GM21447 (cell line): ENCODE data around the gene PLEKHS1.
"Not testable (repeated sequence)": the region's sequence is repeated elsewhere in the genome, so short reads cannot be mapped to it uniquely, and the experiment has no call there.

ENCODE experiments used
- ATAC-seq: cut with Tn5 transposase; IDR thresholded peaks from one replicate; pipeline ENCODE4 v1.9.1; 2021; ENCODE audit not compliant: unreplicated experiment

PLEKHS1 gene

DNA sequence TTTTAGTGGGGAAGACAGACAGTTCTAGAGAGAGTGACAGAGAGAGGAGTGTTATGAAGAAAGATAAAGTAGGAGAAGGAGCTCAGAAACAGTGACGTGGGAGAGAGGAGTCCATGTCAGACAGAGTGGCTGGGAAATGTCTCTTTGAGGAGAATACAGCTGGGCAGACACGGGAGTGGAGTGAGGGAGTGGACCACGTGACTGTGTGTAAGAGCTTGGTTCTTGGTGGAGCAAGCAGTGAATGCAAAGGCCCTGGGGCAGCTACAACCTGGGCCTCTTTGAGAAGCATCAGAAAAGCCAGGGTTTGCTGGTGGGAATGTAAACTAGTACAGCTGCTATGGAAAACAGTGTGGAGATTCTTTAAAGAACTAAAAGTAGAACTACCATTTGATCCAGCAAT lies 11.9 kb upstream of the PLEKHS1 start:
- no peak for ATAC-seq

DNA sequence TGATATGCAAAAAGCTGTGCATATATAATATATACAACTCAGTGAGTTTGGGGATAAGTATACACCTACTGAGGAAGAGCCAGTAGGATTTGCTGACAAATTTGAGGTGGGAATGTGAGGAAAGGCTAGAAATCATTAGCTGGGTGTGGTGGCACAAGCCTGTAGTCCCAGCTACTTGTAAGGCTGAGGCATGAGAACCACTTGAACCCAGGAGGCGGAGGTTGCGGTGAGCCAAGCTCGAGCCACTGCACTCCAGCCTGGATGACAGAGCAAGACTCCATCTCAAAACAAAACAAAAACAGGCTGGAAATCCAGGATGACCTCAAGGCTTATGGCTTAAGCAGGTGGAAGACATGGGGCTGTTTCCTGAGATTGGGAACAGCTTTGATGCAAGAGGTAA lies 10.6 kb upstream of the PLEKHS1 start:
- ATAC-seq = no peak

DNA sequence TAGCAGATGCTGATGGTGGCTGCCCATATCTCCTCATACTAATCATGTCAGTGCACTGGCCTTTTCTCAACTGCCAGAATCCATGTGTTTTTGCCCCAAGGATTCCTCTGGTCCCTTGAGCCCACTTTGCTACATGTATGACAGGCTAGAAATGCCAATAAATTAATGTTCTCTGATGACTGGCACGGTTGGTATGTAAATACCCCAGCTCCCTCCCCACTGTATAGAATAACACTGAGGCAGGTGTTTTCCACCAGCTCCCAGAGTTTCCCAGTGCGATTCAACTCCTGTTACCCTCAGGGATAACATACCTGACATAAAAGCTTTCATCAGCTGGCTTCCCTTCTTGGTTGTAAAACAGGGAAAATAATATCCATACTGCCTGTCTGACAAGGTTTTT lies 9.0 kb upstream of the PLEKHS1 start:
- no peak for ATAC-seq

DNA sequence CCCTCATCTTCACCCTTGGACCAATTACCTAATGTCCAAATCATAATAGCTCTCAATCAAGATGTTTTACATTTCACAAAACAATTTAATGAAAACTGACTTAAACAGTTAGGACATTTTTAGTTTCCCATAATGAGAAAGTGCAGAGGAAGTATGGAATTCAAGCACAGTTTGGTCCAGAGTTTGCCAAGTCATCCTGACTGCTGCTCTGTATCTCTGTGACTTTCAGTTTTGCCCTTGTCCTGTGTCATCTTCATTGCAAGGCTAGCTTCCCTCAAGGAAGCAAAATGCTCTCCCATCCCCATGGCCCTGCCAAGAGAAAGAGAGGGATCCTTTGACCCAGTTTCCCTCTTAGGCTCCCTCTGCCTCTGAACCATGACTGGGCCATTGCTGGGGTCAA lies 7.9 kb upstream of the PLEKHS1 start:
- ATAC-seq = no peak

DNA sequence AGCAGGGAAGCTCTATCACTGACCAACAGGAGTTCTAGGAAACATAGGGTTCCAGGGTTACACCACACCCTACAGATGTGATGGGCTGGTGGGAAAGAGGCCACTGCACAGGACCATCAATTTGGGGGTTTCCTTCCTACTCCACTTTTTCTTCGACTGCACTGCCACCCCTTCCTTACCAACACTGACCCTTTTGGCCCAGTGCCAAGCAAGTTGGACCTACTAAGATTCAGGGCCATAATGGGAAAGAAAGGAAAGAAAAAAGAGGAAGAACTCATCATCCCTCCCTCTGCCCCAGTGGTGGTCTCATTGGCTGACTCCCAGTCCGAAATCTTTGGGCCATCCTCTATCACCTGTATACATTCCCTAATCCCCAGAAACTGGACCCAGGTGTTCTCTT lies 6.1 kb upstream of the PLEKHS1 start:
- ATAC-seq = no peak

DNA sequence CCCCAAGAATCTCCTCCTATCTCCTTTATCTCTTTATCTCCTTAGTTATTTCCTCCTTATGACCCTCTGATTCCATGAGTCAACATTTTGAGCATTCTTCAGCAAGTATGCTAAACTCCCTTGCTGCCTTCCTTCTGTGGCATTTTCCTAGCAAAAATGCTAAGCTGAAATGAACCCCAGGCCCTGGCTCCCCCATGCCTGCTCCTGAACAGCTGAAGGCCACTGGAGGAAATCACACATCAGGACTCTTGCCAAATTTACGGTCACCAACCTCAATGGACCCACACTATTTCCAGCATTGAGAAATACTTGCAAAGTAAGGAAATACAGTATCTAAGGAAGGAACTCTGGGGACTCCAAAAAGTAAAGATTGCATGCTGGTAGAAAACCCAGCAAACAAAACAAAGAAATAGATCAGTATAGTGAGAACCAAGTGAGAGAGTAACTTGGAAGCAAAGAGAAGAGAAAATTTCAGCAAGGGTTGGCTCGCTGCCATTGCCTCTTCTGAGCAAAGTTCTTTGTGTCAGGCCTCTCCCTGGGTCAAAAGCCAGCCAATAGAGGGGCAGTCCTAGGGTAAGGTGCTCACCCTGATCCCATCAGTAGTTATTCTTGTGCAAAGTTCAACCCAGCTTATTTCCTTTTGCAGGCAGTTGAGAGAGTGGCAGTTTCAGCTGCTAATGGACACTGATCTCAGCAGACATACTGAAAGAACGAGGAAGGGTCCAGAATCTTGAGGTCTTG lies 5.1 kb upstream of the PLEKHS1 start:
- ATAC-seq = no peak

DNA sequence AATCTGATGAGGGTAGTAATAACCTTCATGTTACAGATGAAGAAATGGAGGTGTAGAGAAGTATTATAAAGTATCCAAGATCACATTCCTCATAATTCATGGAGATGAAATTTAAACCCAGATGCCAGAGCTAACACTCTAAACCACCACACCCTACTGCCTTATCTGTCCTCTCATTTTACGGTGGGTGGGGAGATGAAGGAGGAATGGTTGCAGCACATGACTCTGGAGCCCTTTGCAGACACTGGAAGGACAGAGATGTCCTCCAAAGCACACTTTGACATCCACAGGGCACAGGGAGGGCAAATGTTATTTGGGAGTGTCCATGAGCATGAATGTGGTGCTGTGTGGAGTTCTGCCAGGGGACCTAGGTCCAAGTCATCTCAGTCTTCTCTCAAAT lies 1.1 kb downstream of the PLEKHS1 start:
- ATAC-seq = no peak

DNA sequence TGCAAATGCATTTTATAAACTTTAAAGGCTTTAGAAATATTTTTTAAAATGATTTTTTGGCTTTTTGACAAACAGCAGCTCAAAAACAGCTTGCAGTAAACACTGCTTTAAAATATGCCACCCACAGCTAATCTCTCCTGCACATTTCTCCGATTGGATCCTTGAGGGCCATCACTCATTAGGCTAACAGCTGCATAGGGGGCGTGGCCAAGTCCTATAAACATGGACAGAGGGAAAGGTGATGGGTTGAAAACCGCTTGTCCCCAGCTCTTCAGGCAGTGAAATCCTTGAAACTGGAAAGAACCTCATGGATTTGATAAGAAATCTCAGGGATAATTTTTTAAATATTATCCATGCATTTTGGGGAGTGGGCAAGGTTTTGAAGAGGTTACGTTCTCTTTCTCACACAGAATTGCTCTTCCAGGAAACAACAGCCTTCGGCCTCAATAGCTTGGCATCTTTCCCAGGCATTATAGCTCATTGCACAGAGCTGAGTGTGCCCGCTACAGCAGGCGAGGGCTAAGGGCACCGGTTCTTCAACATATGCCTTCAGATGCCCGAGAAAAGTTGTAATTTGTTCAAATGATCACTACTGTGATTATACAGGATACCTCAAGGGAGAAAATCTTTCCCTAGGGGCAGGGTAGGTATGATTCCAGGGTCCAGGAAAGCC lies 1.7 kb downstream of the PLEKHS1 start:
- no peak for ATAC-seq

DNA sequence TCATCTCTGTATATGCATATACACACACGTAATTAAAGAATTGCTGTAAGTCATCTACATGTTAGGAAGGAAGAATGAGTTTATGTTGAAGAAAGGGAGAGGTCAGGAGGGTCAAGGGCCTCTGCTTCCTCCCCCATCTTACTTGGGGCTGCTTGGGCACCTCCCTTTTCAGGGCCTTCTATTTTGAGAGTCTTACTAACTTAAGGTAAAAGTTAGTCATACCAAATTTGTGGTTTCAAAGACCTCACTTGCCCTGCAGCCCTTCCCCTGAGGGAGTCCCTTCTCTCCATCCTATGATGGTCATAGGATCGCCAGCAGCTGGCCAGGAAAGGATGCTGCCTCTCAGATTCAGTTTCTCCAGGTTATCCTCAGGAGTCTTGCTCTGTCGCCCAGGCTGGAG lies 2.6 kb downstream of the PLEKHS1 start:
- ATAC-seq = no peak

DNA sequence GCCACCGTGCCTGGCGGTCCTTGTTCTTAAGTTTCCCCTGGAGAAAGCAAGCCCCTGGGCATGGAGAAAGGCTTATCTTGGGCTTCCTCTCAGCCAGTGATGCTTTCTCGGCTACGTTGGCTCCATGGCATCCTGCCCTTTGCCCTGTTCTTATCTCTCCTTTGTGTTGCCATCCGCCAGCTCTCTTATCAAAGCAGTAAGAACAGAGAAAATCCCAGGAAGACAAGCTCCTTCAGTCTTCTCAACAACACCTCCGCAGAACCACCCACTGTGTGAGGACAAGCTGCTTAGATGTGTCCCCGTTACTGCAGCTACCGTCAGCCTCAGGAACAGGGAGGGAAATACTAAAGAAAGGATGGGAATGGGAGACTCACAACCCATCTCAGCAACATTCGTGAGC lies 3.3 kb downstream of the PLEKHS1 start:
- no peak for ATAC-seq

DNA sequence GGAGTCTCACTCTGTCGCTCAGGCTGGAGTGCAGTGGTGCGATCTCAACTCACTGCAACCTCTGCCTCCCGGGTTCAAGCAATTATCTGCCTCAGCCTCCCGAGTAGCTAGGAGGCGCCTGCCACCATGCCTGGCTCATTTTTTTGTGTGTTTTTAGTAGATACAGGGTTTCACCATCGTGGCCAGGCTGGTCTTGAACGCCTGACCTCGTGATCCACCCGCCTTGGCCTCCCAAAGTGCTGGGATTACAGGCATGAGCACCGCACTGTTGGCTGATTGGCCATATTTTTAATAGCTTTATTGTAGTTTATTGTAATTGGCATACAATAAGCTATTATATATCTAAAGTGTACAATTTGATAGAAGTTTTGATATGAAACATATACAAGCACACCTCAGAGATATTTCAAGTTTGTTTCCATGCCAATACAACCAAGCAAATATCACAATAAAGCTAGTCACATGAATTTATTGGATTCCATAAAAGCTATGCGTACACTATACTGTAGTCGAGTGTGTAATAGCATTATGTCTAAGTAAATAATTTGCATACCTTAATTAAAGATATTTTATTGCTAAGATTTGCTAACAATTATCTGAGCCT lies 5.6 kb downstream of the PLEKHS1 start:
- no peak for ATAC-seq

DNA sequence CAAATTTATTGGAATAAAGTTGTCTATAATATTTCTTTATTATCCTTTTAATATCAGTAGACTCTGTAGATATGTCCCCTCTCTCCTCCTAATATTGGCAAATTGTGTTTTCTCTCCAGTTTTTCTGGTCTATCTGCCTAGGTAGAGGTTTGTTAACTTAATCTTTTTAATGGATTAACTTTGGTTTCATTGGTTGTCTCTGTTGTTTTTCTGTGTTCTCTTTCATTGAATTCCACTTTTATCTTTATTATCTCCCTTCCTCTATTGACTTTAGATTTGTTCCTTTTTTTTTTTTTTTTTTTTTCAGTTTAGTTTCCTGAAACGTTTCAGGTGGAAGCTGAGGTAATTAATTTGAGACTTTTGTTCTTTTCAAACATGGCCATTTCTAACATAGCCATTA lies 10.6 kb downstream of the PLEKHS1 start:
- no peak for ATAC-seq

DNA sequence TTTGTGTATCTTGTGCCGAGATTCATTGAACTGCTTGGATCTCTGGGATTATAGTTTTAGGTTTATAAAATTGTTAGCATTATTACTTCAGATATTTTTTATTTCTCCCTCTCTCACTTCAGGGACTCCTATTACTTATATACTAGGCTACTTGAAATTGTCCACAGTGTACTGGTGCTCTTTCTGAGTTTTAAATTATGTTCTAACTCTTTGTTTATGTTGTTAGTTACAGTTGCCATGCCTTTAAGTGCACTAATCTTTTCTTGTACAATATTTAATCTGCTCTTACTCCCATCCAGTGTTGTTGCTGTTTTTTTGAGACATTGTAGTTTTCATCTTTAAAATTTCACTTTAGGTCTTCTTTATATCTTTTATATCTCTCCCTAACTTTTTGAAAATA lies 13.1 kb downstream of the PLEKHS1 start:
- no peak for ATAC-seq

DNA sequence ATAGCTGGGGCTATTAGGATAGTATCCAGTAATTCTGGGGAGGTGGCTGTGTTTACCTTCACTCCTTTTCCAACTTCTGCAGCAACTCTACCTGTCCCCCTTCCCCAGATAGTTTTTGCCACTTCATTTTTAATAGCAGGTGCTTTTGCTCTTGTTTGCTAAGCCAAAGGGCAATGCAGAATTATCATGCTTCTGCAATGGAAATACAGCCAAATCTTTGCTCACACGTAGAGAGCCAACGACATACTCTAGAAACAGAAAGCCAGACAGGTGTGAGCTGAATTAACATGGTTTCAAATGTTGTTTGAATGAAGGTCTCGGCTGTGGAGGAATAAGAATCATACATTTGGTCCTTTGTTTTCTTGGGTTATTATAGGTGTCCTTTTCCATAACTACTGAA lies 14.4 kb downstream of the PLEKHS1 start:
- no peak for ATAC-seq

DNA sequence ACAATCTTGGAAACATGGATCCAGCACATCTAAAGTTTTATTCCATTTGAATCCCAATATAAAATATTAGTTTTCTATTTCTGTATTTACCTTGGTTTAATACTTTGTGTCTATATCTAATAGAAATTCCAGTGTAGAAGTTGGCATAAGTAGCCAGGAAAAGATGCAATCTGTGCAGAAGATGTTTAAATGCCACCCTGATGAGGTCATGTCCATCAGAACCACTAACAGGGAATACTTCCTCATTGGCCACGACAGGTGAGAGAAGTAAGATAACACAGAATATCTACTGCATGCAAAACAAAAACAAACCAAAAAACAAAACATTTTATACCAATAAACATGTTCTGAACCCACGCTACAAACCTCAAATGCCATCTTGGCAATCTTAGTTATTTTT lies 15.7 kb downstream of the PLEKHS1 start:
- no peak for ATAC-seq

DNA sequence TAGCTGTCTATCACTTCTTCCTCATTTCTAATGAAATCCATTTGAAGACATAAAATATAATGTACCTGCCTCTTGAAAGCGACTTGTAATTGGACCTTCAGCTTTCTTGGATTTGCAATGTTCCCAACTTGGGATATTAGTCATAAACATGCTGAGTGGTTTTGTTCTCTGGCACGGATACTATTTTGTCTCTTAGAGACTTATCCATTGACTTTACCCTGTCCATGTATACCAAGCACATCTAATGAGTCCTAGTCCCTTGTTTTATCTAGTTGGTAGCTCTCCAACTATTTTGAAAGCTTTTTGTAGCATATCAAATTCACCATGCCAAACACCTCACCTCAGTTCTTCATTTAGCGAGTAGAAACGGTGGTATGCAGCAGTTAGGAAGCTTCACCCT lies 18.9 kb downstream of the PLEKHS1 start:
- ATAC-seq = no peak

DNA sequence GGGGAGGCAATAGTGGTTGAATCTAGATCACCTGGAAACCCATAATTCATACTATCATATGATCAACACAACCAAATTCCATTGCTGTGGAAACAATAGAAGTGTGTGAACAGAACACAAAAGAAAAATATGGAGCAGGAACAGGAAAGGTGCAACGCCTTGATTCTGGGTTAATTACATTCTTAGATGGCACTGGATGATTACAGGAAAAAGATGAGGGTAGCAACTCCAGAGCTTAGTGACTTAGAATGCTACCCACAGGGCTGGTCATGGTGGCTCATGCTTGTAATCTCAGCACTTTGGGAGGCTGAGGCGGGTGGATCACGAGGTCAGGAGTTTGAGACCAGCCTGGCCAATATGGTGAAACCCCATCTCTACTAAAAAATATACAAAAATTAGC lies 19.6 kb downstream of the PLEKHS1 start:
- not testable (repeated sequence) for ATAC-seq

DNA sequence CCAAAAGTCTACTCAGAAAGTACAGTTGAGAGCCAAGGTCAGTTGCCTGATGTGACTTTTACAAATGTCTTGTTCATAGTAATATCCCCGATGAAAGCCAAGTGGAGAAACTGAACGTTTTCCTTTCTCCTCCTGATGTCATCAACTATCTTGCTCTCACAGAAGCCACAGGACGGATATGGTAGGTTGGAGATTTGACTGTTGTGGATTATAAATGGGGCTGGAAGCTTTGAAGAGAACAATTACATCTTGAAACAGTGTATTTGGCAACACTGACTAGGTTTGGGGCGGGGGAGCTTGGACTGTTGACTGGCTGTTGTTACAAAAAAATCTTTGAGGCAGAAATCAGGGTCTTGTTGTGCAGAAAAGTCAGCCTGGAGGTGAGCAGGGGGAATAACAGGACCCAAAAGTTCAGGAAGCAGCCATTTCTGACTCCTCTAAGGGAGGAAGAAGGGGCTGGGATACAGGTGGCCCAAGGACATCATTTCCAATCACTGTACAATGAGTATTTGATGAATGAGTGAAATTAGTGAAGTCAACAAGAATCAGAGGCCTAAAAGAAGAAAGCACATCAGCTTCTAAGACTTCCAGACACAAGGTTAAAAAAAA lies 24.3 kb downstream of the PLEKHS1 start:
- no peak for ATAC-seq

DNA sequence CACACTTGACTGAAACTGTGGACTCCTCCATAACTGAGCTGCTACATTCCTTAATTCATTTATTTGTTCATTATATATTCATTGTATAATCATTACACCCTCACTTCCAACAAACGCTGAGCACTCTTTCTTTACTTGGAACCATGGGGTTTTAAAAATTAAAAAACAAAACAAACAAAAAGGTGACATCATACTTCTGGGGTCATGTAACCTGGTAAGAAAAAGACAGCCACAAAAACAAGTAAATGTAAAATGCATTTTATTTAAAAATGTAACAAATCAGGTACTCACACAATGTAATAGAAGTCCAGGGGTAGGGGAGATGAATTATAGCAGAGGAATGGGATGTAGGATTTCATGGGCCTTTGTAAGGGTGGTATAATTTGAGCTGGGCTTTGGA lies 25.1 kb downstream of the PLEKHS1 start:
- ATAC-seq = no peak

DNA sequence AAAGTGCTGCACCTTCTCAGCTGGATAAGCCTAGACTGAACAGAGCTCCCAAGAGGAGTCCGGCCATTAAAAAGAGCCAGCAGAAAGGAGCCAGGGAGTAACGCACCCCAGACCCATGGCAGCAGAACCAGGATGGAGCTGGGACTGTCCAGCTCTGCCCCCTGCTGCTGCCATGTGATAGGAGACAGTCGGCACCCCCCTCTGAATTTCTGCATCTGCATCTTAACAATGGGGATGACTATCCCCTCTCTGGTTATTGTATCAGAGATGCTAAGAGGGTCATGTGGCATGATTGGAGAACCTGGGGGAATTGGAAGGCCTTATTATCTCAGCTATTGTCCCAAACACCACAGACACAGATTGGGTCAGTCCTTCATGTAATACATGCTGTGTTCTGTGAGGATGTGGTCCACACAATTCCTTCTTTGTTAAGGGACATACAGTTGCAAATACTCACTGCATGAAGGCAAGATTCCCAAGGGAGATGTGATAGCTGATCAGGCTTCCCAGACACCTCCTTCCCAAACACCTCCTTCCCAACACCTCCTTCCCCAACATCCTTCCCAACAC lies 29.3 kb downstream of the PLEKHS1 start:
- ATAC-seq = no peak

DNA sequence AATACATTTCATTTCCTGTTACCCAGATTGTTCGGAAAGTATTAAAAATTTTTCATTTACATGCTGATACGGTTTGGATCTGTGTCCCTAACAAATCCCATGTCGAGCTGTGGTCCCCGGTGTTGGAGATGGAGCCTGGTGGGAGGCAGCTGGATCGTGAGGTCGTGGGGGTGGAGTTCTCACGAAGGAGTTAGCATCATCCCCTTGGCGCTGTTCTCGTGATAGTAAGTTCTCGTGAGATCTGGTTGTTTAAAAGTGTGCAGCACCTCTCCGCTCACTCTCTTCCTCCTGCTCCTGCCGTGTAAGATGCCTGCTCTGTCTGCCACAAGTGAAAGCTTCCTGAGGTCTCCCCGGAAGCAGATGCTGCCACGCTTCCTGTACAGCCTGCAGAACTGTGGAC lies 30.9 kb downstream of the PLEKHS1 start:
- ATAC-seq = no peak
